Mononuclear cell (primary cell): ENCODE data around the gene PALD1. TPM values are rescaled to one million over a fixed set of nuclear protein-coding genes. Genes with fewer than 3 reads are reported as not detected.

Experiments used
- H3K27me3 ChIP-seq: 2 replicates; pipeline ENCODE4 v1.6.0; 2011; ENCODE audit warnings: low read length, control low read depth; ENCODE audit not compliant: insufficient read depth
- H3K4me1 ChIP-seq: 2 replicates; pipeline ENCODE4 v1.5.1; 2011; ENCODE audit warnings: mild to moderate bottlenecking, low read length, control low read depth; ENCODE audit not compliant: insufficient read depth
- H3K4me3 ChIP-seq: 2 replicates; pipeline ENCODE4 v1.5.1; 2011; ENCODE audit warnings: mild to moderate bottlenecking, low read length, moderate library complexity
- H3K9me3 ChIP-seq: 2 replicates; pipeline ENCODE4 v1.5.1; 2011; ENCODE audit warnings: low read depth, mild to moderate bottlenecking, control low read depth, low read length
- total RNA-seq: library from RNA; depleted of rRNA; stranded (reverse); fragments of >200 nt; gene quantifications from one replicate; pipeline ENCODE4 v1.2.3, GENCODE V29; 2012

Gene PALD1
- total RNA-seq, 1 donor, result 0.52 TPM

DNA sequence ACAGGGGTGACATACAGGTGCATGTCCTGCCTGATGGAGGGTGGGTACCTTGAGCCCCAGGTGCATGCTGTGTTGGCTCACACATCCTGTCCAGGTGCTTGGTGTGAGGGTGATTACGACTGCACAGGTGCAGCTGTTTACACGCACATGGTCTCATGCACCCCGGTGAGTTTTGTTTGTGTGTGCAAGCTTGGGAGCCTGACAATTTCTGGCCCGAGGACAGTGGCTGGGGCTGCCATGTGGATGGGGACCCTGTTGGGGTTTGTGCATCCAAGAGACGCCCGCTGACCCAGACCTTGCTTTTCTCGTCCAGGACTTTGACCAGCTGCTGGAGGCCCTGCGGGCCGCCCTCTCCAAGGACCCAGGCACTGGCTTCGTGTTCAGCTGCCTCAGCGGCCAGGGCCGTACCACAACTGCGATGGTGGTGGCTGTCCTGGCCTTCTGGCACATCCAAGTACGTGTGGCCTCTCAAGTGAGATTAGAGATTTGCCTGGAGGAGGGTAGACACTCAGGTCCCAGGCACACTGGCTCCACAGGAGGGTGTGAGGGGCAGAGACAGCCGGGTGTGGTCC, 62.3 kb downstream of the PALD1 start:
- no peak overlapping the region for H3K4me3 ChIP-seq
- no peaks in the 10 kb centered on the region for H3K9me3 ChIP-seq
- no peaks in the 10 kb centered on the region for H3K4me1 ChIP-seq
- no peaks in the 10 kb centered on the region for H3K27me3 ChIP-seq

DNA sequence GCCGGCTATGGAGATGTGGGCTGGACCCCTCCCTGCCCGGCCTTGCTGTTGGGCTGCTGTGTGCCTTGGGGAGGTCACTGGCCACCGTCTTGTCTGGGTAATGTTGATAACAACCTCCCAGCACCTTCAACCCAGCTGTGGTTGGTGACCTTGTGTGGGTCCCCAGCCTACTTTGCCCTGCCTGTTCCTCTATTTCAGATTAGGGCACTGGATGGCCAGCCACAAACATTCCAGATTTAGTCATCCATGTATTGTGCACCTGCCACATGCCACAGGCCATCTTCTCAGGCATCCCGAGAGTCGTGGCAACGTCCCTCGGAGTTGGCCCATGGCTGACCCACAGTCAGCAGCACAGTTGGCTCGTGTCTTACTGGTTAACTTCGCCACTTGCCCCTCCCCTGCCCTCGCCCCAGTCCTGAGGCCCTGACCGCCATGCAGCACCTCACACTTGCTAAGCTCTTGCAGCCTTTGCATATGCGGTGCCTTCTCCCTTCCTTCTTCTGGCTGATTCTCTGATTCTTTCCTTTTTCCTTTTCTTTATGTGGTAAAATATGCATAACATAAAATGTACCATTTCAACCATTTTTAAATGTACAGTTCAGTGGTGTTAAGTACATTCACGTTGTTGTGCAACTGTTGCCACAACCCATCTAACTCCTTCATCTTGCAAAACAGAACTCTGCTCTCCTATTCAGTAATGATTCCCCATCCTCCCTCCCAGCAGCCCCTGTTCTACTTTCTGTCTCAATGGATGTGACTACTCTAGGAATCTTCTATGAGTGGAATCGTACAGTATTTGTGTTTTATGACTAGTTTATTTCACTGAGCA, 63.4 kb downstream of the PALD1 start:
- Histone ChIP-seq H3K27me3 (no peaks in the 10 kb centered on the region), H3K4me3 (no peak overlapping the region), H3K9me3 (no peaks in the 10 kb centered on the region), H3K4me1 (no peaks in the 10 kb centered on the region)

DNA sequence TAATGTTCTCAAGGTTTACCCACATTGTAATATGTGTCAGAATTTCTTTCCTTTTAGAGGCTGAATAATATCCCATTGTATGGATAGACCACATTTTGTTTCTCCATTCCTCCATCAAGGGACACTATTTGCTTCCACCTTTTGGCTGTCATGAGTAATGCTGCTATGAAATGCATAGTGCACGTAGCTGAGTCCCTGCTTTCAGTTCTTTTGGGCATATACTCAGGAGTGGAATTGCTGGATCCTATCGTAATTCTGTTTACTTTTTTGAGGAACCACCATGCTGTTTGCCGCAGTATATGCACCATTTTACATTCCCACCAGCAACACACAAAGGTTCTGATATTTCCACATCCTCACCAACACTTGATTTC, 64.0 kb downstream of the PALD1 start:
- Histone ChIP-seq H3K9me3 (no peaks in the 10 kb centered on the region), H3K27me3 (no peaks in the 10 kb centered on the region), H3K4me1 (no peaks in the 10 kb centered on the region), H3K4me3 (no peak overlapping the region)

DNA sequence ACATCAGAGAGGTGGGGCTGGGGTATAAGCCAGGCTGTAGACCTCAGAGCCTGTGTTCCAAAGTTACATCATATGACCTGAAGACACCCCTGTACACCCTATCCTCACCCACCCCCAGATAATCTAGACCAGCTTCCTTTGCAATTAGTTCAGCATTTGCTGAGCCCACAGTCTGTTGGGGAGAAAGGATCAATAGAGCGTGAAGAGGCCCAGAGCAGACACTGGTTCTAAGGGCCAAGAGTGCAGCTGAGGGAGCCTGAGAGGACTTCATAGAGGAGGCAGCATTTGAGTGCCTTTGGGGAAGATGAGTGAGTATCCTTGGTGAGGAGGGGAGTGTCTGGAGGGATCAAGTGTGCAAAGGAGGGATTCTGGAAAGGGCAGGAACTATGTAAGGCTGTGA, 65.3 kb downstream of the PALD1 start:
- no peaks in the 10 kb centered on the region for H3K27me3 ChIP-seq
- no peaks in the 10 kb centered on the region for H3K4me1 ChIP-seq
- H3K9me3 ChIP-seq, result no peaks in the 10 kb centered on the region
- H3K4me3 ChIP-seq, result no peak overlapping the region

DNA sequence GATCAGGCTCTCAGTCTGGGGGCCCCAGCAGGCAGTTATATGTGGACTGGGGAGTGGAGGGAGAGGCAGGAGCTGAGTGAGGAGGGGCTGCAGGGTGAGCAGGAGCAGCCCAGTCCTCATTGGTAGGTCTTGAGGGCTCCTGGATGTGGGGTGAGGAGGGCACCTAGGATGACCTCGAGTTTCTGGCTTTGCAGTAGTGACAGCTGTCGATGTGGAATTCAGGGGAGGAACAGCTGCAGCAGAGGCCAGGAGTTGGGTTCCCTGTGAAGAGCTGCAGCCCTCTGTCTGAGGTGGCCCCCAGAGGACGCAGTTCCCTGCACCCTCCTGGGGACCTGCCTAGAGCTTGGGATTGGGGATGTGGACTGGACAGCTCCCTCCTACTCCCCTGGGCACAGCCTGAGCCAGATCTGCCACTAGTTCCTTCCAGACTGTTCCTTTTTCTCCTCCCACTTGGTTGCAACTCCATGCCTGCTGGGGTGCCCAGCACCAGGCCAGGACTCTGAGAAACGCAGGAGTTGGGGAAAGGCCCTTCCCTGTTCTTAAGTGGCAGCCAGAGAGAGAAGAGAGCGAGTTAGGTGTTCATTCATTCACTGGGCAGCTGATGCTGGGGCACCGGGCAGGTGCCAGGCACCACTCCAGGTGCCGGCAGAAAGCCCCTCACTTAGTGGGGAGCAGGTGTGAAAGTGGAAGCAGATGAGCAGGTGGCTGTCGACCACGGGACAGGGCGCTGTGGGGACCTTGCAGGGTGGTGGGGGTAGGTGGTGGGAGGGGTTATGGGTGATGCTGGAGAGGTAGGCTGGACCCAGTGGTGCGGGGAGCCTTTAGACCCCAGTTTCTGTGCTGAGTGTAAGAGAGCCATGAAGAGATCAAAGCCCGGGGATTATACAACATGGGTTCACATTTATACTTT, 66.1 kb downstream of the PALD1 start:
- Histone ChIP-seq H3K9me3 (no peaks in the 10 kb centered on the region), H3K27me3 (no peaks in the 10 kb centered on the region), H3K4me3 (no peak overlapping the region), H3K4me1 (no peaks in the 10 kb centered on the region)

DNA sequence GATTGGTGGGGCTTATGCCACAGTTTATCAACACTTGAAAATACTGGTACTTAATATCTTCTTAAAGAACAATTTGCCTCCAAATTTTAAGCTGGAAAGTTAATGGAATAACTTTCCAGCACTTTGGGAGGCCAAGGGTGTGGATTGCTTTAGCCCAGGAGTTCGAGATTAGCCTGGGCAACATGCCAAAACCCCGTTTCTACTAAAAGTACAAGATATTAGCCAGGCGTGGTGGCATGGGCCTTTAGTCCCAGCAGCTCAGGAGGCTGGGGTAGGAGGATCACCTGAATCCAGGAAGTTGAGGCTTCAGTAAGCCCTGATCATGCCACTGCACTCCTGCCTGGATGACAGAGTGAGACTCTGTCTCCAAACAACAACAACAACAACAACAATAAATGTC, 68.0 kb downstream of the PALD1 start:
- no peaks in the 10 kb centered on the region for H3K4me1 ChIP-seq
- H3K4me3 ChIP-seq, result no peak overlapping the region
- H3K9me3 ChIP-seq, result no peaks in the 10 kb centered on the region
- H3K27me3 ChIP-seq, result no peaks in the 10 kb centered on the region

DNA sequence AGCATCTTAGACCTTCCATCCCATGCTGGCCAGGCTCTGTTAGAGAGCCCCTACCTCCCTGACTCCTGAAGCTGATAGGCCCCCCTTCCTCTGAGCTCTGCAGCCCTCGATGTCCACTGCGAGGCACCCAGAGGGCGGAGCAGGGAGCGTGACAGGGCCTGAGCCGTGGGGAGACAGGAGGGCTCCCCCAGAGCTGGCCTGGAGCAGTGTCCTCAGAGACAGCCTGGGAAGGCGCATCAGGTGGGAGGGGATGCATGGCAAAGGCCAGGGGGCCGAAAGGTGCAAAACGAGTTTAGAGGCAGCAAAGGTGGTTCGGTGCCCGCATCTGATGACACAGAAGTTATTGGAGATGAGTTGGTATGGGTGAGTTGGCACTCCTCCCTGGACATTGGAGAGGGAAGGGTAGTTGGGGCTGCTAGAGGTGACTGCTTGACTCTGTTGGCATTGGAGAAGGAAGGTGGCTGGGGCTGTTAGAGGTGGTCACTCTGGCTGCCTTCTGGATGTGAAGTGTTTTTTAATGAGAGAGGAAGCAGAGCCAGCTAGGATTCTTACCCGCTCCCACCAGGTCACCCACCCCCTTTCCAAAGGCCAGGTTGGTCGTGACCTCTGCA, 70.9 kb downstream of the PALD1 start:
- H3K4me1 ChIP-seq, result no peaks in the 10 kb centered on the region
- H3K4me3 ChIP-seq, result no peak overlapping the region
- no peaks in the 10 kb centered on the region for H3K9me3 ChIP-seq
- no peaks in the 10 kb centered on the region for H3K27me3 ChIP-seq

DNA sequence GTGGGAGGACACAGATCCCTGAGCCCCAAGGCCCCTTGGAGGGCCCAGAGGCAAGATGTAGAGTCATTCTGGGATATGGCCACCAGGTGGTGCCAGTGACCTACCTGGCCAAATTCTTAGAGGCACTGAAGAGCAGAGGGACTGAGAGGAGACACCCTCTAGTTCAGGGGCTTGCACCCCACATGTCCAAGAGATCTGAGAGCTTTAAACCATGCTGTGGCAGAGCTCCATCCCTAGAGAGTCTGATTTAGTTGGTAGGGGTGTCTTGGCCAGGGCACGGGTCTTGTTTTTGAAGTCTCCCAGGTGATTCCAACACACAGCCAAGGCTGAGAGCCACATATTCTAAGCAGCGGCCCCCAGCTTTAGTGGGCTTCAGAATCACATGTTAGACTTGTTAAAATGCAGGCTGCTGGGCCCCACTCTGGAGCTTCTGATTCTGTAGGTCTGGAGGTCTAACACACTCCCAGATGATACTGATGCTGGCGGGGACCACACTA, 71.4 kb downstream of the PALD1 start:
- no peak overlapping the region for H3K4me3 ChIP-seq
- H3K27me3 ChIP-seq, result no peaks in the 10 kb centered on the region
- no peaks in the 10 kb centered on the region for H3K4me1 ChIP-seq
- H3K9me3 ChIP-seq, result no peaks in the 10 kb centered on the region

DNA sequence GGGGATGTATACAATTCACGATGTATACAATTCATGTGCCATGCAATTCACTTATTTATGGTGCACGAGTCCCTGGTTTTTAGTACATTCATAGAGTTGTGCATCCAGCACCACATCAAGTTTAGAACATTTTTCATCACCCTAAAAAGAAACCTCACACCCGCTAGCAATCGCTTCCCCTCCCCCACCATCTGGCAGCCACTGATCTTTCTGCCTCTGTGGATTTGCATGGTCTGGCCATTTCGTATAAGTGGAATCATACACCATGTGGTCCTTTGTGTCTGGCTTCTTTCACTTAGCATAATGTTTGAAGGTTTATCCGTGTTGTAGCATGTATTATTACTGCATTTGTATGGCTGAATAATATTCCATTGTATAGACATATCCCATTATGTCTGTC, 71.9 kb downstream of the PALD1 start:
- no peaks in the 10 kb centered on the region for H3K9me3 ChIP-seq
- H3K4me3 ChIP-seq, result no peak overlapping the region
- H3K4me1 ChIP-seq, result no peaks in the 10 kb centered on the region
- no peaks in the 10 kb centered on the region for H3K27me3 ChIP-seq

DNA sequence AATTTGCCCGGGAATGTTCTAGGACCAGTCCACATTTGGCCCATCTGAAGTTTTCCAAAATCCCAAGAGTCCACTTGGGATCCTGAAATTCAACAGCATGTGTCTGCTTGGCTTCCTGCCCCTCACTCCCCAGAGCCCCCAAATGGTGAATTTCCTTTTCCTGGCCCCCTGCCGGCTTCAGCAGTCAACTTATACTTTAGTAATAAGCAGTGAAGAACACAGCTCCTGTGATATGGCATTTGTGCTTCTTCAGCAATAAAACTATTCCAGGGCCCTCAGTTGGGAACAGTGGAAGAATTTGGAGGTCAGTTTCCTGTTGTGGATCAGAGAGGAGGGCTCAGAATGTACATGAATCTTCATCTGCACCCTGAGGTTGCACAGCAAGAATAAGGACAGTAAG, 72.9 kb downstream of the PALD1 start:
- H3K9me3 ChIP-seq, result no peaks in the 10 kb centered on the region
- no peaks in the 10 kb centered on the region for H3K4me1 ChIP-seq
- no peak overlapping the region for H3K4me3 ChIP-seq
- H3K27me3 ChIP-seq, result no peaks in the 10 kb centered on the region

DNA sequence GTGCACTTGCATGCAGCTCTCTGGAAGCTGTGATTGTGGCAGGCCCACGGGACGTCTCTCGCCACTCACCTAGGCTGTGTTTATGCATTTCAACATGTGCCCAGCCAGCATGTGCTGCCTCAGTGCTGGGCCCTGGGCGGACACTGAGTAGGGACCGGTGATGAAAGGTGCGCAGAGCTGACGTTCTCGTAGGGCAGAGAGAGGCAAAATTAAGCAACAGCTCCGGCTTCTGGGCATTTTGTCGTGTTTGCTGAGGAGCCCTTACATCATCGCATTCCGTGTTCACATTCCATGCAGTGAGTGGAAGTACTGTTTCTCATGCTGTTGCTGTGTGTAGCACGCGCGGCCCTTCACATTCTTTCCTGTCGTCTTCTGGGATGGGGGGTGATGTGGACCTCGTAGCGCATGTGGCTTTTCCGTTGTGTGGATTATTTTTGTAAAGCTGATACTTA, 73.4 kb downstream of the PALD1 start:
- Histone ChIP-seq H3K9me3 (no peaks in the 10 kb centered on the region), H3K4me1 (no peaks in the 10 kb centered on the region), H3K27me3 (no peaks in the 10 kb centered on the region), H3K4me3 (no peak overlapping the region)

DNA sequence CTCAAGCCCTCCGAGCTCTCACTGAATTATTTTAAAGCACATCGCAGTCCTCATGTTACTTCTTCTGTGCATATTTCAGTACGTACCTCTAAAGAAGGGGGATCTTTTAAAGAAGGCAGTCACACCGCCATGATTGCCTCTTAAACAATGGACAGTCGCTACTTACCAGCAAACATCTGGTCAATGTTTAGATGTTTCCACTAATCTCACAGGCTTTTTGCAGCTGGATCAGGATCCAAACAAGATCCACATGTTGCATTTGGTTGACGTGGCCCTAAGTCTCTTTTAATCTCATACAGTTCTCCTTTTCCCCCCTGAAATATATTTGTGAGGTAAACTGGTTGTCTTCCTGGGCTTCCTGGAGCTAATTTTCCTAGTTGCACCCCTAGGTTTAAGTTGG, 74.0 kb downstream of the PALD1 start:
- Histone ChIP-seq H3K27me3 (no peaks in the 10 kb centered on the region), H3K4me1 (no peaks in the 10 kb centered on the region), H3K9me3 (no peaks in the 10 kb centered on the region), H3K4me3 (no peak overlapping the region)

DNA sequence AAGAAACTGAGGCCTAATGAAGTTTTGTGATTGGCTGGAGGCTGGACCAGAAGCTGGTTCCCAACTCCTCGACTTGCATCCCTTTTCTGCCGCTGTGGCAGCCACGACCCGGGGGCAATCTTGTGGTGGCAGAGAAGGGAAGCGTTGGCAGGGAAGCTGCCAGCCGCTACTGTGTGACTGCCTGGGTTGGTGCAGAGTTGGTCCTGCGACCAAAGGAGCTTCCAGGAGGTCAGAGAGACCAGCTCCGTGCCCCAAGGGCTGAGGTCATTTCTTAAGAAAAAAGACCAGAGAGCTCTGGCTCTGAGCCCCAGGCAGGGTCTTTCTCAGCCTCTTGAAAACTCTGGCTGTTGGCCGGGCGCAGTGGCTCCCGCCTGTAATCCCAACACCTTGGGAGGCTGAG, 76.8 kb downstream of the PALD1 start:
- H3K4me3 ChIP-seq, result no peak overlapping the region
- H3K9me3 ChIP-seq, result no peaks in the 10 kb centered on the region
- H3K27me3 ChIP-seq, result no peaks in the 10 kb centered on the region
- H3K4me1 ChIP-seq, result peaks cover 9% of the 10 kb centered on the region

DNA sequence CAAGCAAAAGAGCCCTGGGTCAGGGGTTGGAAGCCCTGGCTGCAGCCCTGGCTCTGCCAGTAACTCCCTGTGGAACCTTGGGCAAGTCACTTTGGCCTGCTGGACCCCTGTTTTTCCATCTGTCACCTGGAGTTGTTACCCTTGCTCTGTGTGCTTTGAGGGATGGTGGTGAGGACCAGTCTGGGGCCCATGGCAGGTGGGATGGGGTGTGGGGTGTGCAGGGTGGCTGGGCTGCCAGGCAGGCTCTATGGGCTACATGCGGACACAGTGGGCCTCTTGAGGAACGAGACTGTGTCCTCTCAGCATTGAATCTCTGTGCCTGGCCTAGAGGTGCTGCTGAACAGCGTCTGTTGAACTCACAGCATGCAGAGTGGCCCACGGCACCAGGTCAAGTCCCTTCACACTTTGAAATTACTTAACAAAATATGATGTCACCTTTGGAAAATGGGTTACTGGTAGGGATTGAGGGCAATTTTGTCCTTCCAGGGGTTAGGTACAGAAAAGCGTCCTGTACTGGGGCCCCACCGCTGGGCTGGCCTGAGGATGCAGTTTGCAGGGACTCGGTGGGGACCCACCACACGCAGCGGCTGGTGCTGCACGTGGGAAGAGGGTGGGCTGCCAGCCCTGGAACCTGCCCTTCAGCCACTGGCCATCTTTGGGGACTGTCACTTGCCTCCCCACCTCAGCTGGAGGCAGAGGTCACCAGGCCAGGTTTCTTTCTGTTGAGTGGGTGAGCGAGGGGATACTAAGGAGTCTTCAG, 78.7 kb downstream of the PALD1 start:
- H3K9me3 ChIP-seq, result no peaks in the 10 kb centered on the region
- H3K4me3 ChIP-seq, result no peak overlapping the region
- no peaks in the 10 kb centered on the region for H3K27me3 ChIP-seq
- H3K4me1 ChIP-seq, result peaks cover 9% of the 10 kb centered on the region
